Forelimb muscle (tissue), 1 donor: ENCODE data around the gene DNAJB13. TPM values are rescaled to one million over a fixed set of nuclear protein-coding genes. Genes with fewer than 3 reads are reported as not detected.
"Not testable (repeated sequence)": the region's sequence is repeated elsewhere in the genome, so short reads cannot be mapped to it uniquely, and the experiment has no call there.

Experiments
- DNase-seq: peaks from one replicate; pipeline ENCODE4 v3.0.0-alpha.2; 2013; ENCODE audit warnings: low read depth
- polyA plus RNA-seq: library from polyadenylated mRNA; unstranded; fragments of 120-200 nt; gene quantifications from one replicate; pipeline ENCODE4 v1.2.1, GENCODE V29; 2013; ENCODE audit not compliant: insufficient read length

The DNAJB13 gene, protein sequence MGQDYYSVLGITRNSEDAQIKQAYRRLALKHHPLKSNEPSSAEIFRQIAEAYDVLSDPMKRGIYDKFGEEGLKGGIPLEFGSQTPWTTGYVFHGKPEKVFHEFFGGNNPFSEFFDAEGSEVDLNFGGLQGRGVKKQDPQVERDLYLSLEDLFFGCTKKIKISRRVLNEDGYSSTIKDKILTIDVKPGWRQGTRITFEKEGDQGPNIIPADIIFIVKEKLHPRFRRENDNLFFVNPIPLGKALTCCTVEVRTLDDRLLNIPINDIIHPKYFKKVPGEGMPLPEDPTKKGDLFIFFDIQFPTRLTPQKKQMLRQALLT
- 0.35 TPM for polyA plus RNA-seq

DNA sequence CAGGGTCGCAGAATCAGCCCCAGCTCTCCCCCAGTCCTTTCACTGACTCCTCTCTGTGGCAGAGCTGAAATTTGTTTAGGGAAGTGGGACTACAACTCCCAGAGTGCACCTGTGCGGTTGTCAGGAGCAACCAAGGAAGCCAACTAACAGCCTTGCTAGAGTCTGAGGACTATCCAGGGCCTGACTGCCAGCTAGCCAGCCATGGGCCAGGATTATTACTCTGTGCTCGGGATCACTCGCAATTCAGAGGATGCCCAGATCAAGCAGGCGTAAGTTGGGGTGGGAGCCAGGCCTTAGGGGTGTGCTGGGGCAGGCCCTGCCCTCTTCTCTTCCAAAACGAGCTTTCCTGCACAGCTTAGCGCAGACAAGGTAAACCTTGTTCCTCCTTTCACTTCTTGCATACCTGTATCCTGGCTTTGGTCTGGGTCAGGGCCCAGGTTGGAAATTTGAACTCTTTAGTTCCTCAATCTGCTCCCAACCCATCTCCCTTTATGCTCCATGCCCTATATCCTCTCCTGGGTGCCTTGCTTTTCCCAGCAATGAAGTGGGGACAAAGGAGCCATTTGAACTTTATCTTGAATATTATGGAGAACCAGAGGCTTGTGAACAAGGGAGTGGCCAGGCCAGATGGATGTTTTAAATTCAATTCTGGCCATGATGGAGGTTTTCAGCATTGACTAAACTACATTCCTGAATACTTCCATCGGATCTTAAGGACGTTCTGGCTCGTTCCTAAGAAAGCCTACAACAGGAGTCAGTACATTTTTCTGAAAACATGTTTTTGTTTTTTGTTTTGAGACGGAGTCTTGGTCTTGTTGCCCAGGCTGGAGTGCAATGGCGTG lies at the start of gene DNAJB13:
DNAJB13 (plus strand) TSS at position 158 of the 842 bp plus-strand sequence; CDS start at position 202, 44 bp downstream.
- DNase-seq, result no peak

DNA sequence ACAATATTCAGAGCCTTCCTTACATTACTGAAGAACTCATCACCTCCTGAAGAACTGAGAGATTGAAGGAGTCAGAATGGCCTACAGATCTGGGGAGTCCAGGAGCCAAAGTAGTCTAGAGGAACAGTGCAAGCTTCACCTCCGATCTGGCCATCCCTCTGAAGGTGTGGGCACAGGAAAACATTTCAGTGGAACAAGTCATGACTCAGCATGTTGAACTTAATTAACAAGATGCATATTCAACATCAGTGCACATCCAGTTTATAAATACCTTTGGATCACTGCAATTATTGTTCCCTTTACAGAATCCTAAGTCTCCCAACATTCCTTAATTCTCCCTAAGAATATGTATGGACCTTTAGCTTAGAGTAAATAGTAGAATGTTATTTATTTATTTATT lies 48.5 kb upstream of the DNAJB13 start:
- DNase-seq, result no peak

DNA sequence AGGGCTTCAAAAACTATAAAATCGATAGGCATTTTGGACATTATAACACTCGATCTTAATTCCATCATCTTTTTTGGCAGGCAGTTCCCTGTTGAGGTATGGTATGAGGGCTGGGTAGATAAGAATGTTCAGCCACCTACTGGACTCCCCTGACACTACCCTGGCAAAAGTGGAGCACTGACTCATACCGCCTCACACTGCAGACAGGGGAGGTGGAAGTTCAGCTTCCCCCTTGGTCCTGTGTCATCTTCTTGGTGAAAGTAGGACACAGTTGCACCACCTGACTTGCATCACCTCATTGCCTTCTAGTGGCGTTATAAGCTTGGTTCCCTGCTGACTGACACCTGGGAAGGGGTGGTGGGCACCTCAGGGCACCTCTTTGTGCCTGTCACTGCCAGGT lies 43.6 kb upstream of the DNAJB13 start:
- no peak for DNase-seq

DNA sequence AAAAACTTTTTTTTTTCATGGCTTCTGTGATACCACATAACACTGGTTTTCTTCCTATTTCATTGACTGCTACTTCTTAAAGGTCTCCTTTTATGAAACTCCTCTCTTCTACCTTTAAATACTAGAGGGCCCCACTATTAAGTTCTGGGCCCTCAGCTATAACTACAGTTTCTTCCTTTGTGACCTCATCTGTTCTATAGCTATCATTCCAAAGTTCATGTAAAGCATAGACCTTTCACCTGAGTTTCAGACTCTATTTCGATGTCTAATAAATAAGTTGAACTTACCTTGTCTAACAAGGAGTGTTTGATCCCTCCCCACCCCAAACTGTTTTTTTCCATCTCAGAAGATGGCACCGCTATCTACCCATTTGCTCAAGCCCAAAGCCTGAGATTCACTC lies 38.8 kb upstream of the DNAJB13 start:
- DNase-seq, result no peak

DNA sequence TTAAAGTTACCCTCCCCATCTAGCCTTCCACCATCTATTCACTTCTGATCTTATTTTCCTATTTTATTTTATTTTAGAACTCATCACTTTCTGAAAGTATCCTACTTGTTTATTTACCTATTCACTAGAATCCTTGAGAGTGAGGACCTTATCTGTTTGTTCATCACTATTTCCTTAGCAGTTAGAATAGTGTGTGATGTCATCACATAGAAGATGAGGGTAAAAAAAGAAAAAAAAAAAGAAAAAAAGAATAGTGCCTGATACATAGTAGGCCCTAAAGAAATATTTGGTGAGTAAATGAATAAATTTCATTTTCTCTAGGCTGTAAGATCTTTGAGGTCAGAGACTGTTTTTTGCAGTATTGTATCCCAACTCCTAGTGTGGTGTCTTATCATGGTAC lies 37.4 kb upstream of the DNAJB13 start:
- DNase-seq, result no peak

DNA sequence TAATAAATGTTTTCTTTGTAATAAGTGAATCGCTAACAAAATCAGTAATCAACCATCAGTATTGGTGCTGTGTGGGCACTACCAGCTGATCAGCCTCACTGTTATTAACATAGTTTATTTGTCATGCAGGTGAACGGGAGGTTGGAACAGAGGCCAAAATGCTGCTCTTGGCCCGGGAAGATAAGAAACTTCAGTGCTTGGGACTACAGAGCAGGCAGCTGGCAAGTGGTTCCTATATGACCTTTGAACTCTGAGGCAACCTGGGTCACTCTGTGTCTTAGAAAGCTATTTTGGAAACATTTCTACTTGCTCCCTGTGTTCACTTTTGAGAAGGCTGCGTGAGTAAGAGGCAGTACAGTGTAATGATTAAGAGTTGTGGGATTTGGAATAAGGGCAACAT lies 36.5 kb upstream of the DNAJB13 start:
- no peak for DNase-seq

DNA sequence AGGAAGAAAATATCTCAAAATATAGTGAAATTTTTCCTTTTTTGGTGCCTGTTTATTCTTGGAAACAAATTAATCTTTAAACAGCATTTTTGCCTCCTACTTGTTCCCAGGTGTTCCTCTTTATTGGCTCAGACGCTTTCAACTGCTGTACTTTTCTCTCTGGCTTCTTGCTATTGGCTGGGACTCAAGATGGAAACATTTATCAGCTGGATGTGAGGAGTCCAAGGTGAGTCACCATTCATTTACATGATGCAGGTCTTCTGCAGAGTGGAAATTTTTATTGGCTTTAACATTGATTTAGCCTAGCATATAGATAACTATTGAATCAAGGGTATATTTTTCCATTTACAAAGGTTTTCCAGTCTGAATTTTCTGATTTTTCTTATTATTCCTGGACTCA lies 34.4 kb upstream of the DNAJB13 start:
- no peak for DNase-seq

DNA sequence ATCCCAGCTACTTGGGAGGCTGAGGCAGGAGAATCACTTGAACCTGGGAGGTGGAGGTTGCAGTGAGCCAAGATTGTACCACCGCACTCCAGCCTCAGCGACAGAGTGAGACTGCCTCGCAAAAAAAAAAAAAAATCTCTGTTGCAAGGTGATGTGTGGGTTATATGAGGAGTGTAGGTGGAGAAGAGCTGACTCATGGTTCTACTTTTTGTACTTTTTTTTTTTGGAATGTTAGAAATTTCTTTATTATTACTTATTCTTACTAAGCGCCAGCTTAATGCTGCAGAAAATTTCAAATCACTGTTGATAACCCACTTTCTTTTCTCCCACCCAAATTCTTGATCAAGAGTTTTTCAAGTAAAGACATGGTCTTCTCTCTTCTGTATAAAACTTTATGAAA lies 29.6 kb upstream of the DNAJB13 start:
- no peak for DNase-seq

DNA sequence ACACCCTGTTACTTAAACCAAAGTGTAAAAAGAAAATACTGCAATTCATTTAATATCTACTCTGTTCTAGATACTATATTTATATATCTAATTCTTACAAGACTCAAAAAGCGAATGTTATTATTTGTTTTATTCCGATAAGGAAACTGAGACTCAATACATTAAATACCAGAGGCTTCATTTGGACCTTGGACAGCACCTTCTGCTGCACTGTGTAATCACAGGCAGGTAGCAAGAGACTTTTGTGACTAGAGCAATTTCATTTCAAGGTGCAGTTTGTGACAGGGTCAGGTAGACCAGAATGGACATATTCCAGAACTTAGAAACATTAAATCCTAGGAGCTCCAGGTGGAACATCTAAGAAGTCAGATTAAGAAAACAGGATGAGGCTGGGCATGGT lies 21.4 kb upstream of the DNAJB13 start:
- DNase-seq, result no peak

DNA sequence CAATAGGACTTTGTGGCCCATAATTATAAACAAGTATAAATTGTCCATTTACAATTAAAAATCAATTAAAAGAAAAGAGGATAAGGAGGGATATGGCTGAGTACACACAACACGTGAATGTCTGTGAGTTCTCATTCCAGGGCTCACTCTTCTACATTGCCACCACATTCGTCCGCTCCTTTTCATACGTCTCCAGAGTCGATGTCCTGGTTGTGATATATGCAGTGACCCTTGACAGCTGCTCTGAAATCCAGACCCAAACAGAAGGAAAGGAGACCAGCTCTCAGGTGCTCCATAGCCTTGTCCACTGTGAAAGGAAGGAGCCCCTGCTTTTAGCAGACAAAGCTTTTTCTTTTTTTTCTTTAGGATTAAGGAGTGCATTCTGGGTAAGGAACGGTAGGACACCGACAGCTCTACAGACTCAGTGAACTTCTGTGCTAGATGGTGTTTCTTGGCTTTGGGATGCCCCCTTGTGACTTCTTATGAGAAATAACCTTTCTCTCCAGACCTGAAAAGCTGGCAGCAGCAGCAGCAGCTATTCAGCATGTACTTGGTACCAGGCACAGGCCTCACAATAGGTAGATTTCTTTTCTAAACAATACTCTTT lies 19.7 kb upstream of the DNAJB13 start:
- no peak for DNase-seq

DNA sequence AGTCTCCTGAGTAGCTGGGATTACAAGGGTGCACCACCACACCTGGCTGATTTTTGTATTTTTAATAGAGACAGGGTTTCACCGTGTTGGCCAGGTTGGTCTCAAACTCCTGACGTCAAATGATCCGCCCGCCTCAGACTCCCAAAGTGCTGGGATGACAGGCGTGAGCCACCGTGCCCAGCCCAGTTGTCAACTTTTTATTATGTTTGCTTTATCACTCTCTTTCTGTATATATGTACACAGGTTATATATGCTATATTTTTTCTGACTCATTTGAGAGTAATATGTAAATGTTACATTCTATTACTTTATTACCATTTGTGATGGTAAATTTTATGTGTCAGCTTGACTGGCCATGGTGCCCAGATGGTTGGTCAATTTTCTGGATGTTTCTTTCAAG lies 18.9 kb upstream of the DNAJB13 start:
- DNase-seq, result no peak

DNA sequence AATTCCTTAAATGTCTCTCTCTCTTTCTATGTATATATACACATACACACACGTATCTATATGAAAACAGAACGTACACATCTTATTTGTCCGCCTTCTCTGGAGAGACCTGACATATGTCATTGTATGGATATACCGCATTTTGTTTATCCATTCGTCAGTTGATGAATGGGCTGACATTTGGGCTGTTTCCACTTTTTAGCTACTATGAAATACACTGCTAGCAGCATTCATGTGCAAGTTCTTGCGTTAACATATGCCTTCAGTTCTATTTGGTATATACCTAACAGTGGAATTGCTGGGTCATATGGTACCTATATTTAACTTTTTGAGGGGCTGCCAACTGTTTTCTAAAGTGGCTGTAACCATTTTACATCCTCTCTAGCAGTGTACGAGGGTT lies 18.0 kb upstream of the DNAJB13 start:
- DNase-seq, result no peak

DNA sequence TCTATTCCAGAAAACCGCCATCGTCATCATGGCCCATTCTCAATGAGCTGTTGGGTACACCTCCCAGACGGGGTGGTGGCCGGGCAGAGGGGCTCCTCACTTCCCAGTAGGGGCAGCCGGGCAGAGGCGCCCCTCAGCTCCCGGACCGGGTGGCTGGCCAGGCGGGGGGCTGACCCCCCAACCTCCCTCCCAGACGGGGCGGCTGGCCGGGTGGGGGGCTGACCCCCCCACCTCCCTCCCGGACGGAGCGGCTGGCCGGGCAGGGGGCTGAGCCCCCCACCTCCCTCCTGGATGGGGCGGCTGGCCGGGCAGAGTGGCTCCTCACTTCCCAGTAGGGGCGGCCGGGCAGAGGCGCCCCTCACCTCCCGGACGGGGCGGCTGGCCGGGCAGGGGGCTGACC lies 14.8 kb upstream of the DNAJB13 start:
- DNase-seq, result not testable (repeated sequence)

DNA sequence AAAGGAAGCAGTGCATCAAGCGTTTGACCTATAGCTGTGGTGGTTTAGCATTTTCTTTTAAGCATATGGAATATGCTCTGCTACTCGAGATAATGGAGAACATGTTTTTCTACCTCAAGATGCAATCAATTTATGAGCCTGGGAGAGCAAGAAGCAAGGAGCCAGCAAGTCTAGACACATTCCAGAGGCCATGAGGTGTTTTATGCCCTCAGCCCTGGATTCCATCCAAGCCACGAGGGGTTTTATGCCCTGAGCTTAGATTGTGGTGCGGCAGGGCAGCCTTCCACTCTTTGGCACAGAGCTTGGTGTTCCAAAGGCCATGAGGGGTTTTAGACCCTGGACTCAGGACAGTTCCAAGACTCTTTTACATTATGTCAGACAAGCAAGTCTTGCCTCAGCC lies 11.7 kb upstream of the DNAJB13 start:
- no peak for DNase-seq

DNA sequence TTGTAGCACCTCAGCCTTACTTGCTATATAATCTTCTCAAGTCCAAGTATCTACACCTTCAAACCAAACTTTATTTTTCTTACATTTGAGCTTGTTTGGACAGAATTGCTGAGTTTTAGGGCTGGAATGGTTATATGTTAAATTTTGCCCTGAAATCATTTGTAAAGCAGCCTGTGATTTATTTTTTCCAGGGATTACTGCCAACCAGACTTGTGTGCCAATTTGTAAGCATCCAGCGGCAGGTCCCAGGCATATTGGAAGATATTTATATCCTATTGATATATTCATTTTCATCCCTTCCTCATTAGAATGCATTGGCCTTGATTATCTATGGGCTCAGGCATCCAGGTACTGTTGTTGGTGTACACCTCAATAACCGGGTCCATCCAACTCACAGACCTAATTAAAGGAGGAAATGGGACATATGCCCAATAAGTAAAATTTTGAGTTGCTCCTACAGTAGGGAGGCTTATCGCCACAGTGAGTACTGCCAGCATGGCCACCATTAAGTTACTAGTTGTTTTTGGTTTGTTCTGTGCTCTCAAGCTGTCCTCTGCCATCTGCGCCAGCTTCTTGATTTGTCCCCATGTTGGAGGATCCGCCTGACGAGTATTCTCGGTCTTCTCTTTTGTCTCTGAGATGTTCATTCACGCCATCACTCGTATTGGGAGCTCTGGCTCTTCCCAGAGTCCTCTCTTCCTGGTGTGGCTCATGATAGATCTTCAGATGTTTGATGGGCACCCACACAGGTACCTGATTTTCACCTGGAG lies 9.8 kb upstream of the DNAJB13 start:
- DNase-seq, result no peak

DNA sequence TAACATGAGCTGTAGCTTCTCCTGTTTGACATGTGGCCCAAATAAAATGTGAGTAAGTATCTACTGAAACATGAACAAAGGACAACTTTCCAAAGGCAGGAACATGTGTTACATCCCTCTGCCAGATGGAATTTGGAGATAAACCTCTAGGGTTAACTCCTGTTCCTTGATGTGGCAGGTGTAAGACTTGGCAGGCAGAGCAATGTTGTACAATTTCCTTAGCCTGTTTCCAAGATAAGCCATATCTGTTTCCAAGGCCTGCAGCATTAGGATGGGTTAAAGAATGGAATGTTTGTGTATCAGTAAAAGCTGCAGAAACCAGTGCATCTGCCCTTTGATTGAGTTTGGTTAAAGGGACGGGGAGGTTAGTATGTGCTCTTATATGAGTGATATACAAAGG lies 8.8 kb upstream of the DNAJB13 start:
- DNase-seq, result no peak

DNA sequence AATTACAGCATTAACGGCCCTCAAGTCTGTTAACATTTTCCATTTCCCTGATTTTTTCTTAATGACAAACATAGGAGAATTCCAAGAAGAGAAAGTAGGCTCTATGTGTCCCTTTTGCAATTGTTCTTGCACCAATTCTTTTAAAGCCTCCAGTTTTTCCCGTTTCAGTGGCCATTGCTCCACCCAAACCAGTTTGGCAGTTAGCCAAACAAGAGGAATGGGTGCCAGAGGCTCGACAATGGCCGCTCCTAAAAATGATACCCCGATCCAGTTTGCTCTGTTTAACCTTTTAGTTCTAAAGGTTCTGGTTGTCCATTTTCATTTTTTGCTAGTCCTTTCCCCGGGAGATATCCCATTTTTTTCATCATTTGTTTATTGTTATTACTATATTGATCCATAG lies 6.7 kb upstream of the DNAJB13 start:
- DNase-seq, result no peak

DNA sequence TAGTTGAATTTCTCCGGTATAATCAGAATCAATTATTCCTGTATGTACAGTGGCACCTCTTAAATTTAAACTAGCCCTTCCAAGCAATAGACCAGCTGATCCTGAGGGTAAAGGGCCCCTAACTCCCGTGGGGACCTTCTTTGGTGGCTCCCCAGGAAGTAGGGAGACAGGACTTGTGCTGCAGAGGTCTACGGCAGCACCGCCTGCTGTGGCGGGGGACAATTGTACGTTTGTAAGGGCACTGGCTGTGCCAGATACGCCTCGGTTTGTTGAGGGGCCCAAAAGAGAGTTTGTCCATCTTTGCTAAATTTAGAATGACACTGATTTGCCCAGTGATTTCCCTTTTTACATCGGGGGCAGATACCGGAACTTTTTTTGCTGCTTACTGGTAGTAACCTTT lies 5.9 kb upstream of the DNAJB13 start:
- no peak for DNase-seq

DNA sequence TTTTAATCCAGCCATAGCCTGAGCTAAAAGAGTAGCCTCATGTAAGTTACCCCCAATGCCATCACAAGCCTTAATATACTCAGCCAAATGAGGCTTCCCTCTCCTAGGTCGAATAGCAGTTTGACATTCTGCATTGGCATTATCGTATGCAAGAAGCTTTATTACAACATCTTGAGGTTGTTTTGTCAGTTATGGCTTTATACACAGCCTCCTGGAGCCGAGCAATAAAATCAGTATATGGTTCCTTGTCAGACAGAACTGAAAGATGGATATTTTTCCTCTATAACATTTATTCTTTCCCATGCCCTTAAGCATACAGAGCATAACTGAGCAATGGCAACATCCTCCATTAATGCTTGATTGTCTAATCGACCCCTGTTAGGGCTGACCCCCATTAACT lies 5.4 kb upstream of the DNAJB13 start:
- no peak for DNase-seq

DNA sequence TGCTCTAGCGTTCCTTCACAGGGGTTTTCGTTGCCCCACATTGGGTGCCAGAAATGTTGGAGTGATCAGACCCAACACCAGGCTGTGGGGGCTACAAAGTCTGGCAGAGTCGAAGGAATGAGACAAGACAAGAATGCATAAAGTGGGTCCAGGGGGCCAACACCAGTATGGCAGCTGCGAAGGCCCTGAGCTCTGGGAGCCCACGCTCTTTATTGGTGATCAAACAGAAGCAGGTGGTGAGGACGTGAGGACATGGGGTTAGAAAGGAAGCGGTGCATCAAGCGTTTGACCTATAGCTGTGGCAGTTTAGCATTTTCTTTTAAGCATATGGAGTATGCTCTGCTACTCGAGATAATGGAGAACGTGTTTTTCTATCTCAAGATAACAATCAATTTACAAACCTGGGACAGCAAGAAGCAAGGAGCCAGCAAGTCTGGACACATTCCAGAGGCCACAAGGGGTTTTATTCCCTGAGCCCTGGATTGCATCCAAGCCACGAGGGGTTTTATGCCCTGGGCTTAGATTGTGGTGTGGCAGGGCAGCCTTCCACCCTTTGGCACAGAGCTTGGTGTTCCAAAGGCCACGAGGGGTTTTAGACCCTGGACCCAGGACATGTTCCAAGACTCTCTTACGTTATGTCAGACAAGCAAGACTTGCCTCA lies 3.9 kb upstream of the DNAJB13 start:
- DNase-seq, result no peak

DNA sequence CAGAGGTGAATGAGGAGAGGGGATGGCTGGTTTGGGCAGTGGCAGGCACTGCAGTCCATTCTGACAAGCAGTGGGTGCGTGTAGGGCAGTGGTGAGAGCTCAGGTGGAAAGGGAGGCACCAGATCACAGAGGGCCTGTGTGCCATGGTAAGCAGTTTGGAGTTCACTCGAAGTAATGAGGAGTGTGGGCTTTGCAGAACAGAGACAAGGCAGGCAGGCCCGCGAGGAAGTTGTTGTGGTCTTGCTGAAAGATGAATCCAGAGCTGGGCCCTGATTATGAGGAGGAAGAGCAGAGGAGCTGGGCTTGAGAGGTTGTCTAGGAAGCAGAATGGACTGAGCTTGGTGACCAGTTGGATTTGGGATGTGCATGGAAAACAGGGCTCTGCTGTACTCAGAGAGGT lies 1.6 kb upstream of the DNAJB13 start:
- no peak for DNase-seq

DNA sequence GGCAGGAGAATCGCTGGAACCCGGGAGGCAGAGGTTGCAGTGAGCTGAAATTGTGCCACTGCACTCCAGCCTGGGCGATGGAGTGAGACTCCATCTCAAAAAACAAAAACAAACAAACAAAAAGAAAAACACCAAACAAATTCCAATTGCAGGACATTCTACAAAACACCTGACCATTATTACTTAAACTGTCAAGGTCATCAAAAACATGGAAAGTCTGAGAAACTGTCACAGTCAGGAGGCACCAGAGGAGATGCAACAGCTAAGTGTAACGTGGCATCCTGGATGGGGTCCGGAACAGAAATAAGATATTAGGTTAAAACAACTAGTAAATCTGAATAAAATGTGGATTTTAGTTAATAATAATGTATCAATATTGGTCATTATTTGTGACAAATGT lies 914 bp upstream of the DNAJB13 start:
- no peak for DNase-seq
